Lung microvascular endothelial cell (primary cell): ENCODE data around the gene KCNG2. TPM values are rescaled to one million over a fixed set of nuclear protein-coding genes. Genes with fewer than 3 reads are reported as not detected.
"Not testable (repeated sequence)": the region's sequence is repeated elsewhere in the genome, so short reads cannot be mapped to it uniquely, and the experiment has no call there.

Experiments
- DNase-seq, 2 donors: peaks; one replicate each; pipeline versions ENCODE4 v3.0.0 to v3.0.0-alpha.2; 2010; ENCODE audit warnings: low read depth in 2 of 2
- total RNA-seq: library from RNA; depleted of rRNA; stranded (reverse); fragments of >200 nt; gene quantifications from 2 replicates; pipeline ENCODE4 v1.2.1, GENCODE V29; 2014

KCNG2 gene
- total RNA-seq, 1 donor from 2014 or later, result 1.4 TPM

GRCh38 chr18:79851950-79852349, 54.2 kb downstream of the KCNG2 start:
- DNase-seq, result no peak

DNA sequence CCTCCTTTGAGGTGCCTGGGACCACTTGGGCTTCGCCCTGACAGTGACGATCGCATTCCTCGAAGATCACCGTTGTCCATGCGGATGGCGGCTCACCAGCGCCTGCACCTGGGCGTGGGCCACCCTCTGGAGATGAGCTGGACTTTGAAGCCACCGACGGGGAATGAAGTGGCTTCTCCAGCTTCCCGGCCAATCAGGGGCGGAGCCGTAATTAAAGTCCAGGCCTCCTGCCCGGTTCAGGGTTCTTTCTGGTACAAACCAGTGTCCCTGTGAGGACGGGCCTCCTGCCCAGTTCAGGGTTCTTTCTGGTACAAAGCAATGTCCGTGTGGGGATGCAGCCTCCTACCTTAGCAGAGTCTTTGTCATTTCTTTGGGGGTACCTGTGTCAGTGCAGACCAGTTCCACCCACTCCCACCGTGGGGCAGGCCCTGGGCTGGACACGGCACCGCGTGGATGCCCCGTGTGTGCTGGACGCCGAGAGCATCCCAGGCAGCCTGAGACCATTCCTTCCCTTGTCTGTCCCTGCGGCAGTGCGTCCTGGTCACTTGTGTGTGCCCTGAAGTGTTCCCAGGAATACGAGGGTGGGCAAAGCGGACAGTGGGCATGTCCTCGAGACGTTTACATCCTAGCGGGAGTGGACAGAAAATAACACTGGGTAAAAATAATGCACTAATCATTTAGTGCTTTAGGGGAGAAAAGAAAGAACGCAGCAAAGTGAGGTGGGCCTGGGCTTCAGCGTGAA, 55.0 kb downstream of the KCNG2 start:
- no peak for DNase-seq

DNA sequence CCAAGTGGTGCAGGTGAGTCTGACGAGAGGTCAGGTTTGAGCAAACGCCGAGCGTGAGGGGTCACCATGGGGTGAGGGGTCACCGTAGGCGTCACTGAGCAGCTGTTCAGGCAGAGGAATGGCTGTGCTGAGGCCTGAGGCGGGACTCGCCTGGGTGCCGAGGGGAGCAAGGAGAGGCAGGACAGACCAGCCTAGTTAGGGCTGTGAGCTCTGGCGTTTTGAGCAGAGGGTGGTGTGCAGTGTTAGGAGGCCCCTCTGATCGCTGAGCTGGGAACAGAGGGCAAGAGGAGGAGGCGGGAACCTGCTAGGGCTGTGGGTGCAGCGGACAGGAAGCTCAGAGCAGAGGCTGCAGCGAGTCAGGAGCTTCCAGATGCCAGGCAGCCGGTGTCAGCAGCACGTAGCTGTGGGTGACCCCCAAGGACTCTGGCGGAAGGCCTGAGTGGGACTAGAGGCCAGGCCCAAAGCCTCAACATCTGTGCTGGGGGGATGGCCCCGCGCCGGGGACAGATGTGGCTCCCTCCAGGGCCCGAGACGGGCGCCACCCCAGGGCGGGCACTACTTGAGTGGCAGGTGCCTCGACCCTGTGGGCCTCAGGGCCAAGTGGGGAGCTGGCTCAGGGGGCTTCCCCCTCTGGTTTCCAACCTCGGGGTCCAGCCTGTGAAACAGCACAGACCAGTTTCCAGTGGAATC, 55.7 kb downstream of the KCNG2 start:
- no peak for DNase-seq

GRCh38 chr18:79853993-79854364, 56.2 kb downstream of the KCNG2 start:
- no peak for DNase-seq

GRCh38 chr18:79855147-79855933, 57.6 kb downstream of the KCNG2 start:
- DNase-seq, result no peak

GRCh38 chr18:79856119-79857007, 58.6 kb downstream of the KCNG2 start:
- DNase-seq, result no peak

DNA sequence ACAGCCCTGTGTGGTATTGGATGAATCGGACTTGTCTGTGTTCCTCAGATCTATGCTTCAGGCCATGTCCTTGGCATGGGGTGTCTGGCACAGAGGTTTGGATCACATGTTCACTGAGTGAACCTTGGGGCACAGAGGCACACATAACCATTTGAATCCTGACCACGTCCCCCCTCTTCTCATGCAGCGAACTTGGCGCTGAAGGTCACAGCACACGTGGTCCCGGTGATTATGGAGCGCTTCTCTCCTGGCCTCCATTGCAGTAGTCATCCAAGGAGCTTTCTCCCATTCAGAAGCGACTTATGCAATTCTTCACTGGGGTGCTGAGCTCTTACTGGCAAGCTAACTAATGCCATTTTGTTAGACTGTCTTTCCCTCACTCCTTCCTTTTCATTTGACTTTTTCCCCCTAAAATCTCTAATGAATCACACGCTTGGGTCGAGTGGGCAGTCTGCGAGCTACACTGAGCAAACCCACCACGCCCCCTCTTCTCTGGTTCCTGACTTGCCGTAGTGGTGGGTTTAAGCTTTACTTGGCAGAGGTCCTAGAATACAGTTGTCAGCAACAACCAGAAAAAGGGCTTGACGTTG, 59.4 kb downstream of the KCNG2 start:
- no peak for DNase-seq

DNA sequence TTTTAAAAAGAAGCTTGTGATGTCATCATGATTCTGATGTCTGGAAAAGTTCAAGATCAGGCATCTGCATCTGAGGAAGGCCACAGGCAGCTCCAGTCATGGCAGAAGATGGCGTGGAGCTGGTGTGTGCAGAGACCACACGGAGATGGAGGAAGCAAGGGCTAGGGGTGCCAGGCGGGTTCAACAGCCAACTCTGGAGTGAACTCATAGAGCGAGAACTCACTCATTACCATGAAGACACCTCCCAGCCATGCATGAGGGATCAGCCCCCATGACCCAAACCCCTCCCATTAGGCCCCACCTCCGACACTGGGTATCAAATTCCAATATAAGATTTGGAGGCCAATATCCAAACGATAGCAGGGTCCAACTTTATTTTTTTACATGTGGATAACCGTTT, 61.6 kb downstream of the KCNG2 start:
- no peak for DNase-seq

GRCh38 chr18:79861687-79862086, 63.9 kb downstream of the KCNG2 start:
- DNase-seq, result no peak

DNA sequence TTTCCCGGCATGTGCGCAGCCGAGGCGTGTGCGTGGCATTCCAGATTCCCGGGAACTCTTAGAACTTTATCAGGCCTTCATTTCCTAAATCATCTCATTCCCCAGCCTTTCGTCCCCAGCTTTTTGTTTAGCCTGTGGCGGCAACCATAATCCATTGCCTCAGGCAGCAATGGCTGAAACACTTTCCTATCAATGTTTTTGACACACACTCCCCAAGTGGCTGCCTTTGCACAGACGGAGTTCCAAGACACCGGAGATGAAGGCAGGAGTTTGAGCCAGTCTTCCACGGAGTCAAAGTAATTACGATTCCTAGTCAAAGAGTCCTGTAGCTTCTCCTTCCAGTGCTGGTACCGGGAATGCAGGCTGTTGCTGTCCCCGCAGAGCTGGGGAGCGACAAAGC, 64.8 kb downstream of the KCNG2 start:
- DNase-seq, result no peak

DNA sequence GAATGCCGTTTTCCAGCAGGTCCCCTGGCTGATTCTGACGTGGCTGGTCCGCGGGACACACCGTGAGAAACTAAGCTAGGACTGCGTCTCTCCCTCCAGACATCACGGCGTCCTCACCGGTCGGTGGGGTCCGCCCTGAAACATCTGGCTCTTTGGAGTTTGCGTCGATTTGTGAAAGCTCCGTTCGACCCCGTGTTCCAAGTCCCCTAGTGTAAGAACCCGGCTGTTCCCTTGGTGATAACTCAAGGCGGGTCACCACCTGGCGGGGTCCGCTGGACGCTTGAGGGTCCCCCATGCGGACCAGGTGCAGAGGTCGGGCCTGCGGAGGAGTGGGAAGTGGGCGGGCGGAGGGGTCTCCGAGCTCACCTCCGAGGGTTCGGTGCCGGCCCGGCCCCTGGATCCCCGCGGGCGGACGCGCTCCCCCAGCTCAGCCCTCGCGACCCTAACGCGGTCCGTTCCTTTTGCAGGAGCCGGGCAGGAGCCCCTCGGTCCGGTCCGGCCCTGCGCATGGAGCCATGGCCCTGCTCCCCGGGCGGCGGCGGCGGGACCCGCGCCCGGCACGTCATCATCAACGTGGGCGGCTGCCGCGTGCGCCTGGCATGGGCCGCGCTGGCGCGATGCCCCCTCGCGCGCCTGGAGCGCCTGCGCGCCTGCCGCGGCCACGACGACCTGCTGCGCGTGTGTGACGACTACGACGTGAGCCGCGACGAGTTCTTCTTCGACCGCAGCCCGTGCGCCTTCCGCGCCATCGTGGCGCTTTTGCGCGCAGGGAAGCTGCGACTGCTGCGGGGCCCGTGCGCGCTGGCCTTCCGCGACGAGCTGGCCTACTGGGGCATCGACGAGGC, 65.6 kb downstream of the KCNG2 start:
- no peak for DNase-seq

DNA sequence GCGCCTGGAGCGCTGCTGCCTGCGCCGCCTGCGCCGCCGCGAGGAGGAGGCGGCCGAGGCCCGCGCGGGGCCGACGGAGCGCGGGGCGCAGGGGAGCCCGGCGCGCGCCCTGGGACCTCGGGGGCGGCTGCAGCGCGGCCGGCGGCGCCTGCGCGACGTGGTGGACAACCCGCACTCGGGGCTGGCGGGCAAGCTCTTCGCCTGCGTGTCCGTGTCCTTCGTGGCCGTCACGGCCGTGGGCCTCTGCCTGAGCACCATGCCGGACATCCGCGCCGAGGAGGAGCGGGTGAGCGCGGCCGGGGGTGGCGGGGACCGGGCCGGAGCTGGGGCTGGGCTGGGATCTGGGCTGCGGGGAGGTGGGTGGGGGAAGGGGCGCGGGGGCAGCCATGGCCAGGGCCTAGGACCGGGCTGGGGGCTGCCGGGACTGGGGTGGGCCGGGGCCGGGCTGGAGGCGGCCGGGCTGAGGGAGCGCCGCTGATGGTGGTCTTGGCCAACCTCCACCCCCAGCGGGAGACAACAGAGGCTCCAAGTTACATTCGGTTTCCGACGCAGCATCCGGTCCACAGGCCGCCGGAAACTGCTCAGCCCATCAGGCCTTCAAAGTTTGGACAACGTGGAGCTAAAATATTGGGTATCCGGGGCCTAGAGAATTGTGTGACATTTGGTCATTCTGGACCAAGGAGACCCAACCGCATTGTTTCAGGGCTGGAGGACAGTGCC, 66.4 kb downstream of the KCNG2 start:
- DNase-seq, result no peak

DNA sequence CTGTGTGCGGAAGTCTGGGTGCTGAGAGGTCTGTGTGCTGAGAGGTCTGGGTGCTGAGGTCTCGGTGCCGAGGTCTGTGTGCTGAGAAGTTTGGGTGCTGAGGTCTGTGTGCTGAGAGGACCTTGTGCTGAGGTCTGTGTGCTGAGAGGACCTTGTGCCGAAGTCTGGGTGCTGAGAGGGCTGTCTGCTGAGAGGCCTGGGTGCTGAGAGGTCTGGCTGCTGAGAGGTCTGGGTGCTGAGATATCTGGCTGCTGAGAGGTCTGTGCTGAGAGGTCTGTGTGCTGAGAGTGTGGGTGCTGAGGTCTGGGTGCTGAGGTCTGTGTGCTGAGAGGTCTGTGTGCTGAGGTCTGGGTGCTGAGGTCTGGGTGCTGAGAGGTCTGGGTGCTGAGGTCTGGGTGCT, 67.2 kb downstream of the KCNG2 start:
- DNase-seq, result not testable (repeated sequence)

GRCh38 chr18:79865951-79866350, 68.2 kb downstream of the KCNG2 start:
- not testable (repeated sequence) for DNase-seq

DNA sequence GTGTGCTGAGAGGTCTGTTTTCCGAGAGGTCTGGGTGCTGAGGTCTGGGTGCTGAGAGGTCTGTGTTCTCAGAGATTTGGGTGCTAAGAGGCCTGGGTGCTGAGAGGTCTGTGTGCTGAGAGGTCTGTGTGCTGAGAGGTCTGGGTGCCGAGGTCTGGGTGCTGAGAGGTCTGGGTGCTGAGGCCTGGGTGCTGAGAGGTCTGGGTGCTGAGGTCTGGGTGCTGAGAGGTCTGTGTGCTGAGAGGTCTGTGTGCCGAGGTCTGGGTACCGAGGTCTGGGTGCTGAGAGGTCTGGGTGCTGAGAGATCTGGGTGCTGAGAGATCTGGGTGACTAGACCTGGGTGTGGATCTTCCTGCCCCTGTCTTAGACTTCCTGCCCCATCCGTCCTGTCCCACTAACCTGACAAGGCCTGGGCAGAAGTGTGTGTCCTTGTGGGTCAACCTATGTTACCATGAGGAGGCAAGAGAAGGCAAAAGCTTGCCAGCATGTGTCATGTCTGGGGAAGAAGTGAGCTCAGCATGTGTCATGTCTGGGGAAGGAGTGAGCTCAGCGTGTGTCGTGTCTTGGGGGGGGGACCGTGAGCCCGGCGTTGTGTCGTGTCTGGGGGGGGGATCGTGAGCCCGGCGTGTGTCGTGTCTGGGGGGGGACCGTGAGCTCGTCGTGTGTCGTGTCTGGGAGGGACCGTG, 69.3 kb downstream of the KCNG2 start:
- DNase-seq, result peak in 1 of 2 donors; percentile 12

- DNase-seq, result no peak
Observed at GRCh38 chr18:79867666-79868065, 69.9 kb downstream of the KCNG2 start.

DNA sequence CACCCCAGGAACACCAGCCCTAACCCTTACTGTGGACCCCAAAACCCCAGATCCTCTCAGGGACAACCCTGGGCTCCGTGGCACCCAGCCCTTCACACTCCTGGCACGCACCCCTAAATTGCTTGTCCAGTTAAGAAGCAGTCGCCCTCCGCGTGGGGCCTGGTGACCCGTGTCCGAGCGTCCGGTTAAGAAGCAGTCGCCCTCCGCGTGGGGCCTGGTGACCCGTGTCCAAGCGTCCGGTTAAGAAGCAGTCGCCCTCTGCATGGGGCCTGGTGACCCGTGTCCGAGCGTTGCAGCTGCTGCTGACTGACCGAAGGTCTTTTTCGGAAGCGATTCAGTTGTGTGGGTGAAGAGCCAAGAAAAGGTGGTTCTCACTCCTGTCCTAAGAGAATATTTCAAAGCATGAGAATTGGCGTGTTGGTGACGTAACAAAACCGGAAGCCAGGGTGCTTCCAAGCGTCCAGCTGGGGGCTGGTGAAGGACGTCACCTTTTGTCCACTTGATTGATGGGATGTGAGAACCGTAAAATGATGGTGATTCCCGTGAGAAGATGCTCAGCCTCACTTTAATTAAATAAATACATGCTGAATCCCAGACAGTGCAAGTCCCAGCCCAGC, 70.5 kb downstream of the KCNG2 start:
- no peak for DNase-seq

- no peak for DNase-seq
Observed at GRCh38 chr18:79868811-79869541, 71.2 kb downstream of the KCNG2 start.
